Lung (tissue), 12 donors: ENCODE measurements around the gene KRT14. TPM values are rescaled to one million over a fixed set of nuclear protein-coding genes. Genes with fewer than 3 reads are reported as not detected.

Experiments
- ATAC-seq: fragments of 200-7000 bp; cut with Tn5 transposase; one replicate; pipeline ENCODE4 v1.9.1; 2020; ENCODE audit warnings: moderate number of reproducible peaks; ENCODE audit not compliant: insufficient read depth, low FRiP score
- DNase-seq, 3 donors: peaks; one replicate each; pipeline ENCODE4 v3.0.0-alpha.2; 2013 to 2017
- H3K27ac ChIP-seq, 2 donors: one replicate each; pipeline ENCODE4 v1.5.1; 2013; ENCODE audit warnings: mild to moderate bottlenecking in 2 of 2, moderate library complexity in 2 of 2, control low read depth in 1 of 2, inconsistent platforms in 1 of 2, low read depth in 1 of 2, low read length in 1 of 2
- H3K27me3 ChIP-seq, 3 donors: one replicate each; pipeline ENCODE4 v1.5.1; 2013; ENCODE audit warnings: low read length in 2 of 3; ENCODE audit not compliant: control insufficient read depth in 3 of 3, insufficient read depth in 3 of 3
- H3K36me3 ChIP-seq, 4 donors: one replicate each; pipeline ENCODE4 v1.5.1; 2013; ENCODE audit warnings: low read length in 4 of 4, mild to moderate bottlenecking in 1 of 4, moderate library complexity in 1 of 4; ENCODE audit not compliant: control insufficient read depth in 4 of 4, insufficient read depth in 4 of 4
- H3K4me1 ChIP-seq, 5 donors: one replicate each; pipeline ENCODE4 v1.5.1; 2013; ENCODE audit warnings: low read length in 5 of 5, mild to moderate bottlenecking in 2 of 5, moderate library complexity in 1 of 5; ENCODE audit not compliant: control insufficient read depth in 5 of 5, insufficient read depth in 5 of 5
- H3K4me3 ChIP-seq: one replicate; pipeline ENCODE4 v1.5.1; 2013; ENCODE audit warnings: mild to moderate bottlenecking, control low read depth, moderate library complexity
- H3K9ac ChIP-seq, 2 donors: one replicate each; pipeline ENCODE4 v1.5.1; 2013; ENCODE audit warnings: low read length in 2 of 2, control low read depth in 1 of 2; ENCODE audit not compliant: insufficient read depth in 1 of 2
- H3K9me3 ChIP-seq, 4 donors: one replicate each; pipeline ENCODE4 v1.5.1; 2013; ENCODE audit warnings: low read length in 3 of 4, mild to moderate bottlenecking in 1 of 4, moderate library complexity in 1 of 4; ENCODE audit not compliant: control insufficient read depth in 4 of 4, insufficient read depth in 3 of 4
- CTCF ChIP-seq: IDR thresholded peaks from 2 replicates; pipeline ENCODE4 v1.5.1; 2012; ENCODE audit warnings: mild to moderate bottlenecking; ENCODE audit errors: control extremely low read depth, extremely low read depth
- WGBS, 2 donors: extraction: QIAGEN DNeasy Blood & Tissue Kit; methylation state at CpG; one replicate each; pipeline ENCODE4 v1.1.7; 2013; 5-methylcytosine and 5-hydroxymethylcytosine counted together
- polyA plus RNA-seq, 2 donors: library from polyadenylated mRNA; stranded (reverse); fragments of 200-250 nt; gene quantifications; one replicate each; pipeline ENCODE4 v1.2.1, GENCODE V29; 2013
- total RNA-seq, 2 donors: library from RNA; depleted of rRNA in 1 of 2; stranded (reverse); fragments of >200 nt in 1 of 2; gene quantifications; one replicate each; pipeline ENCODE4 v1.2.1, GENCODE V29; 2014 to 2021
- donor health status: control.
- donor health status: control.
- donor health status: Bipolar disorder and iron deficiency.
- donor health status: healthy.
- donor health status: DM: yes; HTN: yes; CAD: no.

The KRT14 gene
- total and polyA plus RNA-seq, 4 donors = 0.37 to 0.71 (median 0.63) TPM; not detected in 1

GRCh38 chr17:41535764-41536481 is 50.8 kb downstream of the KRT14 start:
- Histone ChIP-seq H3K36me3 (no peaks in the 10 kb centered on the region), H3K9me3 (peaks cover 0 to 2% (median 0%) of the 10 kb centered on the region in 4 donors), H3K27ac (no peak overlapping the region), H3K27me3 (peaks cover 0 to 7% (median 2%) of the 10 kb centered on the region in 3 donors), H3K4me1 (peaks cover 0 to 7% (median 0%) of the 10 kb centered on the region in 5 donors), H3K9ac (no peak overlapping the region), H3K4me3 (no peak overlapping the region)
- no peak for ATAC-seq
- WGBS, 2 donors = 56 to 71% methylated on average over 15 of the region's 15 CpGs
- no peak for TF ChIP-seq CTCF
- peak; percentile 27 to 62 (median 54) for DNase-seq

- ATAC-seq = no peak
- peaks cover 0 to 2% (median 0%) of the 10 kb centered on the region in 5 donors for H3K4me1 ChIP-seq
- peaks cover 0 to 10% (median 6%) of the 10 kb centered on the region in 3 donors for H3K27me3 ChIP-seq
- DNase-seq = no peak
- H3K9ac ChIP-seq = no peak overlapping the region
- no peak for TF ChIP-seq CTCF
- H3K4me3 ChIP-seq = no peak overlapping the region
- peaks cover 0 to 2% (median 0%) of the 10 kb centered on the region in 4 donors for H3K9me3 ChIP-seq
- no peak overlapping the region for H3K27ac ChIP-seq
- WGBS, 2 donors = 70 to 72% methylated on average over 7 of the region's 7 CpGs
- H3K36me3 ChIP-seq = no peaks in the 10 kb centered on the region
These were observed 51.7 kb downstream of the KRT14 start for GRCh38 chr17:41534899-41535546.

GRCh38 chr17:41533613-41534012 is 53.1 kb downstream of the KRT14 start:
- DNase-seq = no peak
- H3K4me3 ChIP-seq = no peak overlapping the region
- ATAC-seq = no peak
- peaks cover 0 to 2% (median 0%) of the 10 kb centered on the region in 4 donors for H3K9me3 ChIP-seq
- no peak overlapping the region for H3K9ac ChIP-seq
- H3K27me3 ChIP-seq = peaks cover 0 to 18% (median 14%) of the 10 kb centered on the region in 3 donors
- no peaks in the 10 kb centered on the region for H3K4me1 ChIP-seq
- TF ChIP-seq CTCF = no peak
- H3K36me3 ChIP-seq = no peaks in the 10 kb centered on the region
- no peak overlapping the region for H3K27ac ChIP-seq
- WGBS, 2 donors = 78% methylated on average over 7 of the region's 7 CpGs
